DND-41 (cell line): Measurements from ENCODE around the gene IGSF5.

Experiments used
- ATAC-seq: fragments of 200-7000 bp; cut with Tn5 transposase; 3 replicates; pipeline ENCODE4 v1.9.1; 2021; ENCODE audit warnings: low read depth; ENCODE audit not compliant: insufficient read depth
- DNase-seq: peaks from one replicate; pipeline ENCODE4 v3.0.0-alpha.2; 2020
- H2AFZ ChIP-seq: 2 replicates; pipeline ENCODE4 v1.6.0; 2012; ENCODE audit warnings: low read depth, low read length
- H3K27ac ChIP-seq: 2 replicates; pipeline ENCODE4 v1.5.1; 2012; ENCODE audit warnings: low read length, inconsistent platforms
- H3K27me3 ChIP-seq: fragments of 200-600 bp; sonication (generic); 2 replicates; pipeline ENCODE4 v1.6.0; 2012; ENCODE audit warnings: low read length, mild to moderate bottlenecking, inconsistent platforms; ENCODE audit not compliant: insufficient read depth, poor library complexity
- H3K36me3 ChIP-seq: 2 replicates; pipeline ENCODE4 v1.5.1; 2012; ENCODE audit warnings: low read length, inconsistent platforms; ENCODE audit not compliant: insufficient read depth
- H3K4me1 ChIP-seq: 2 replicates; pipeline ENCODE4 v1.5.1; 2012; ENCODE audit warnings: mild to moderate bottlenecking, low read length; ENCODE audit not compliant: insufficient read depth
- H3K4me2 ChIP-seq: 2 replicates; pipeline ENCODE4 v1.6.0; 2012; ENCODE audit warnings: mild to moderate bottlenecking, moderate library complexity, low read length, inconsistent platforms; ENCODE audit not compliant: insufficient read depth
- H3K4me3 ChIP-seq, 2 experiments: fragments of 200-600 bp in 1 of 2; shearing (Covaris generic) in 1 of 2; 2 replicates each; pipeline ENCODE4 v1.5.1; 2012 to 2016; ENCODE audit warnings: inconsistent platforms in 2 of 2, low read length in 2 of 2, mild to moderate bottlenecking in 2 of 2, low read depth in 1 of 2, moderate library complexity in 1 of 2
- H3K79me2 ChIP-seq: 2 replicates; pipeline ENCODE4 v1.6.0; 2012; ENCODE audit warnings: low read length, inconsistent platforms; ENCODE audit not compliant: insufficient read depth
- H3K9ac ChIP-seq: 2 replicates; pipeline ENCODE4 v1.6.0; 2012; ENCODE audit warnings: low read depth, mild to moderate bottlenecking, inconsistent platforms, low read length, moderate library complexity
- H3K9me3 ChIP-seq: 2 replicates; pipeline ENCODE4 v1.5.1; 2012; ENCODE audit warnings: low read length, moderate library complexity, mild to moderate bottlenecking, inconsistent platforms; ENCODE audit not compliant: insufficient read depth, severe bottlenecking
- H4K20me1 ChIP-seq: 2 replicates; pipeline ENCODE4 v1.6.0; 2012; ENCODE audit warnings: low read length; ENCODE audit not compliant: insufficient read depth
- CTCF ChIP-seq: IDR thresholded peaks from 2 replicates; pipeline ENCODE4 v1.5.1; 2012; ENCODE audit warnings: borderline replicate concordance, low read length, moderate library complexity, mild to moderate bottlenecking; ENCODE audit not compliant: poor library complexity, severe bottlenecking; ENCODE audit errors: extremely low read depth
- EZH2 ChIP-seq: IDR thresholded peaks from 3 replicates; pipeline ENCODE4 v1.6.1; 2012; ENCODE audit warnings: borderline replicate concordance, low read depth, mild to moderate bottlenecking, moderate library complexity, low read length, inconsistent platforms; ENCODE audit not compliant: severe bottlenecking

The IGSF5 gene

GRCh38 chr21:39802217-39802616 is 57.2 kb downstream of the IGSF5 start:
- Histone ChIP-seq H3K4me3 (no peak overlapping the region), H4K20me1 (no peaks in the 10 kb centered on the region), H3K4me2 (no peak overlapping the region), H3K79me2 (no peaks in the 10 kb centered on the region), H3K36me3 (no peaks in the 10 kb centered on the region), H3K27ac (no peak overlapping the region), H3K9ac (no peak overlapping the region), H3K27me3 (no peaks in the 10 kb centered on the region), H3K4me1 (no peaks in the 10 kb centered on the region), H3K9me3 (no peaks in the 10 kb centered on the region), H2AFZ (no peak overlapping the region)
- ATAC-seq (no peak), DNase-seq (no peak)
- TF ChIP-seq CTCF (no peak), EZH2 (no peak)

- DNase-seq: no peak
- no peak overlapping the region for H3K4me3 ChIP-seq
- no peak overlapping the region for H2AFZ ChIP-seq
- no peaks in the 10 kb centered on the region for H3K9me3 ChIP-seq
- no peak for TF ChIP-seq CTCF
- no peak for TF ChIP-seq EZH2
- no peak overlapping the region for H3K9ac ChIP-seq
- no peaks in the 10 kb centered on the region for H3K79me2 ChIP-seq
- no peak overlapping the region for H3K27ac ChIP-seq
- ATAC-seq: no peak
- H3K27me3 ChIP-seq: no peaks in the 10 kb centered on the region
- H4K20me1 ChIP-seq: no peaks in the 10 kb centered on the region
- H3K4me1 ChIP-seq: no peaks in the 10 kb centered on the region
- no peaks in the 10 kb centered on the region for H3K36me3 ChIP-seq
- no peak overlapping the region for H3K4me2 ChIP-seq
These were observed 58.4 kb downstream of the IGSF5 start for GRCh38 chr21:39803393-39803792.

GRCh38 chr21:39804240-39804639 is 59.3 kb downstream of the IGSF5 start:
- Histone ChIP-seq H3K4me1 (no peaks in the 10 kb centered on the region), H3K36me3 (no peaks in the 10 kb centered on the region), H2AFZ (no peak overlapping the region), H4K20me1 (no peaks in the 10 kb centered on the region; the same call in 1 of the 2 replicates), H3K9me3 (no peaks in the 10 kb centered on the region), H3K27me3 (no peaks in the 10 kb centered on the region), H3K79me2 (no peaks in the 10 kb centered on the region), H3K4me3 (no peak overlapping the region), H3K4me2 (no peak overlapping the region), H3K27ac (no peak overlapping the region), H3K9ac (no peak overlapping the region)
- no peak for ATAC-seq
- DNase-seq: no peak
- TF ChIP-seq EZH2: no peak
- TF ChIP-seq CTCF: no peak

- DNase-seq (no peak), ATAC-seq (no peak)
- Histone ChIP-seq H3K9me3 (no peaks in the 10 kb centered on the region), H3K36me3 (no peaks in the 10 kb centered on the region), H3K4me1 (no peaks in the 10 kb centered on the region), H2AFZ (no peak overlapping the region), H3K9ac (no peak overlapping the region), H3K4me3 (no peak overlapping the region), H3K79me2 (no peaks in the 10 kb centered on the region), H3K27ac (no peak overlapping the region), H3K27me3 (no peaks in the 10 kb centered on the region), H4K20me1 (no peaks in the 10 kb centered on the region; the same call in 1 of the 2 replicates), H3K4me2 (no peak overlapping the region)
- TF ChIP-seq EZH2 (no peak), CTCF (no peak)
These were observed 61.0 kb downstream of the IGSF5 start for GRCh38 chr21:39805983-39806382.
